K562 (cell line): Measurements from ENCODE around the gene SNX27. TPM values are rescaled to one million over a fixed set of nuclear protein-coding genes. Genes with fewer than 3 reads are reported as not detected.

ENCODE experiments used
- ARID1B ChIP-seq: fragments of 450-650 bp; IDR thresholded peaks from 2 replicates; pipeline ENCODE4 v1.6.1; 2016; ENCODE audit warnings: antibody characterized with exemption, mild to moderate bottlenecking, inconsistent platforms
- BRD9 ChIP-seq: fragments of 450-650 bp; IDR thresholded peaks from 2 replicates; pipeline ENCODE4 v1.6.1; 2018; ENCODE audit warnings: low read depth; ENCODE audit not compliant: partially characterized antibody
- CEBPG ChIP-seq, 3 experiments: fragments of 200-800 bp in 1 of 3; sonication (Bioruptor generic) in 1 of 3; sonication (generic) in 1 of 3; formaldehyde crosslinking in 1 of 3; IDR thresholded peaks in 2 of 3; conservative IDR thresholded peaks in 1 of 3; 2 replicates each; pipeline versions ENCODE4 v1.6.1 to v1.8.0; 2016 to 2022; ENCODE audit warnings: missing compliant biosample characterization in 2 of 3, missing genetic modification characterization in 2 of 3, mild to moderate bottlenecking in 1 of 3, missing genetic modification reagents in 1 of 3
- FOXJ2 ChIP-seq: fragments of 200-800 bp; sonication (Bioruptor generic); IDR thresholded peaks from 2 replicates; pipeline ENCODE4 v1.6.1; 2016; ENCODE audit warnings: missing genetic modification characterization, missing compliant biosample characterization
- JUNB ChIP-seq: fragments of 450-650 bp; formaldehyde crosslinking; conservative IDR thresholded peaks from 2 replicates; pipeline ENCODE4 v1.4.0; 2020; ENCODE audit warnings: mild to moderate bottlenecking
- JUND ChIP-seq, 2 experiments: IDR thresholded peaks; 2 replicates in 1 of 2; 3 replicates in 1 of 2; pipeline ENCODE4 v1.6.1; 2011; ENCODE audit warnings: borderline replicate concordance in 2 of 2, low read depth in 2 of 2, low read length in 2 of 2, improper control_type of control experiment in 1 of 2, missing biosample characterization in 1 of 2, missing genetic modification characterization in 1 of 2, missing genetic modification reagents in 1 of 2
- KAT8 ChIP-seq: fragments of 450-650 bp; IDR thresholded peaks from 2 replicates; pipeline ENCODE4 v1.6.1; 2016; ENCODE audit warnings: low read depth, mild to moderate bottlenecking
- KLF1 ChIP-seq: fragments of 450-650 bp; IDR thresholded peaks from 2 replicates; pipeline ENCODE4 v1.6.1; 2016; ENCODE audit warnings: missing genetic modification characterization, missing compliant biosample characterization
- MEIS2 ChIP-seq: fragments of 450-650 bp; IDR thresholded peaks from 2 replicates; pipeline ENCODE4 v1.6.1; 2014; ENCODE audit warnings: mild to moderate bottlenecking; ENCODE audit not compliant: partially characterized antibody
- SMC3 ChIP-seq: conservative IDR thresholded peaks from 2 replicates; pipeline ENCODE4 v1.6.1; 2011; ENCODE audit warnings: low read depth, low read length, improper control_type of control experiment; ENCODE audit not compliant: insufficient read depth
- WHSC1 ChIP-seq: IDR thresholded peaks from one replicate; pipeline ENCODE4 v1.6.1; 2012; ENCODE audit warnings: low read length, control low read depth, inconsistent platforms
- YY1 ChIP-seq, 3 experiments: IDR thresholded peaks; 2 replicates each; pipeline ENCODE4 v1.6.1; 2011; ENCODE audit warnings: low read length in 2 of 3, mild to moderate bottlenecking in 2 of 3, moderate library complexity in 2 of 3, borderline replicate concordance in 1 of 3, control low read depth in 1 of 3, low read depth in 1 of 3; ENCODE audit not compliant: insufficient read depth in 3 of 3, insufficient replicate concordance in 2 of 3, control insufficient read depth in 1 of 3, insufficient read length in 1 of 3; ENCODE audit errors: extremely low read depth in 1 of 3
- ZFPM2 ChIP-seq: fragments of 250-450 bp; sonication (Bioruptor Pico); IDR thresholded peaks from 2 replicates; pipeline ENCODE4 v1.5.1; 2022; ENCODE audit warnings: mild to moderate bottlenecking
- ZFX ChIP-seq: sonication (generic); formaldehyde crosslinking; IDR thresholded peaks from 2 replicates; pipeline ENCODE4 v1.8.0; 2022; ENCODE audit warnings: mild to moderate bottlenecking, missing genetic modification reagents, moderate library complexity
- ZNF174 ChIP-seq: fragments of 250-450 bp; sonication (Bioruptor Pico); IDR thresholded peaks from 2 replicates; pipeline ENCODE4 v1.4.0; 2020; ENCODE audit warnings: mild to moderate bottlenecking
- ZNF212 ChIP-seq: fragments of 450-650 bp; formaldehyde crosslinking; IDR thresholded peaks from 2 replicates; pipeline ENCODE4 v1.4.0; 2020; ENCODE audit warnings: mild to moderate bottlenecking
- ZNF395 ChIP-seq: fragments of 200-800 bp; sonication (Bioruptor generic); IDR thresholded peaks from 2 replicates; pipeline ENCODE4 v1.6.1; 2017; ENCODE audit warnings: missing genetic modification characterization, missing compliant biosample characterization
- ZNF507 ChIP-seq: conservative IDR thresholded peaks from 2 replicates; pipeline ENCODE4 v1.6.1; 2017; ENCODE audit warnings: missing genetic modification characterization, missing compliant biosample characterization
- ZNF639 ChIP-seq, 2 experiments: fragments of 200-800 bp in 1 of 2; sonication (Bioruptor generic) in 1 of 2; sonication (generic) in 1 of 2; formaldehyde crosslinking in 1 of 2; IDR thresholded peaks in 1 of 2; conservative IDR thresholded peaks in 1 of 2; 2 replicates each; pipeline versions ENCODE4 v1.5.0 to v1.6.1; 2016 to 2020; ENCODE audit warnings: missing compliant biosample characterization in 1 of 2, missing genetic modification characterization in 1 of 2, missing genetic modification reagents in 1 of 2
- ZNF830 ChIP-seq: fragments of 250-450 bp; sonication (Bioruptor Pico); IDR thresholded peaks from 2 replicates; pipeline ENCODE4 v1.5.0; 2021; ENCODE audit warnings: mild to moderate bottlenecking
- polyA plus RNA-seq, 8 experiments: library from polyadenylated mRNA; depleted of rRNA in 4 of 8; stranded (reverse) in 5 of 8; unstranded in 3 of 8; fragments of >200 nt; fragmentation: Nextera tagmentation in 2 of 8; fragmentation: Illumina TruSeq in 1 of 8; extraction: Ambion mirVana in 2 of 8; extraction: Trizol in 1 of 8; gene quantifications; 2 replicates each; pipeline versions ENCODE4 v1.2.1 to v1.2.3, GENCODE V29; 2011 to 2014; ENCODE audit warnings: inconsistent platforms in 1 of 8, missing spikeins in 1 of 8
- total RNA-seq, 7 experiments: library from RNA; depleted of rRNA in 6 of 7; stranded (reverse); fragments of >200 nt in 6 of 7; fragmentation: Illumina TruSeq in 2 of 7; extraction: Trizol in 2 of 7; gene quantifications; 2 replicates each; pipeline versions ENCODE4 v1.2.1 to v1.2.3, GENCODE V29; 2011 to 2021; ENCODE audit warnings: low replicate concordance in 1 of 7
- TF ChIP-seq, protein P1 (sequence below): fragments of 250-450 bp; sonication (Bioruptor Pico); IDR thresholded peaks from 2 replicates; pipeline ENCODE4 v1.8.0; 2021; ENCODE audit warnings: mild to moderate bottlenecking, moderate library complexity

SNX27 gene
- total and polyA plus RNA-seq, 9 of the 15 experiments (the other 6 are each of a cell fraction or from before 2014, with no cell fraction given): 4.5 to 18.7 (median 10.1) TPM

- TF ChIP-seq ZFX (CRISPR knock-in tag) (peak; percentile 51; the same call in 1 of the 2 replicates), CEBPG (CRISPR knock-in tag; IDR thresholded peaks at IDR 0.05) (peak; percentile 52; the same call in 1 of the 2 replicates), CEBPG (tag; conservative IDR thresholded peaks at IDR 0.05 in 1 of 2, IDR thresholded peaks at IDR 0.05 in 1 of 2) (no peak; a peak in 1 of 4 replicates), ZNF174 (no peak), ZNF639 (CRISPR knock-in tag; conservative IDR thresholded peaks at IDR 0.05 in 1 of 2, IDR thresholded peaks at IDR 0.05 in 1 of 2) (no peak), SMC3 (no peak), KAT8 (peak; percentile 62; the same call in 1 of the 2 replicates), ZNF507 (no peak), FOXJ2 (tag) (peak; percentile 45; the same call in 1 of the 2 replicates), ARID1B (peak; percentile 80), YY1 (IDR thresholded peaks at IDR 0.05; ENCODE audit: borderline replicate concordance in 1 of 3, control insufficient read depth in 1 of 3, extremely low read depth in 1 of 3, insufficient read depth in 3 of 3, insufficient read length in 1 of 3, insufficient replicate concordance in 2 of 3, low read depth in 1 of 3, low read length in 2 of 3) (peak in 2 of 3 experiments; percentile 66 to 86), JUND (IDR thresholded peaks at IDR 0.05; ENCODE audit: borderline replicate concordance, low read depth, low read length) (peak; percentile 98), JUND (tag; IDR thresholded peaks at IDR 0.05; ENCODE audit: borderline replicate concordance, low read depth, low read length) (peak; percentile 95; the same call in 2 of the 3 replicates), ZNF212 (CRISPR knock-in tag) (no peak), JUNB (no peak), KLF1 (tag) (peak; percentile 78; the same call in 1 of the 2 replicates), MEIS2 (peak; percentile 7), BRD9 (peak; percentile 9), WHSC1 (no peak), ZNF830 (CRISPR knock-in tag) (no peak), ZFPM2 (CRISPR knock-in tag) (no peak), ZNF395 (peak; percentile 70; the same call in 1 of the 2 replicates)
- TF ChIP-seq, protein P1, sequence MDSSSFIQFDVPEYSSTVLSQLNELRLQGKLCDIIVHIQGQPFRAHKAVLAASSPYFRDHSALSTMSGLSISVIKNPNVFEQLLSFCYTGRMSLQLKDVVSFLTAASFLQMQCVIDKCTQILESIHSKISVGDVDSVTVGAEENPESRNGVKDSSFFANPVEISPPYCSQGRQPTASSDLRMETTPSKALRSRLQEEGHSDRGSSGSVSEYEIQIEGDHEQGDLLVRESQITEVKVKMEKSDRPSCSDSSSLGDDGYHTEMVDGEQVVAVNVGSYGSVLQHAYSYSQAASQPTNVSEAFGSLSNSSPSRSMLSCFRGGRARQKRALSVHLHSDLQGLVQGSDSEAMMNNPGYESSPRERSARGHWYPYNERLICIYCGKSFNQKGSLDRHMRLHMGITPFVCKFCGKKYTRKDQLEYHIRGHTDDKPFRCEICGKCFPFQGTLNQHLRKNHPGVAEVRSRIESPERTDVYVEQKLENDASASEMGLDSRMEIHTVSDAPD (CRISPR knock-in tag): no peak
Measured at GRCh38 chr1:151574575-151575529, 37.0 kb upstream of the SNX27 start (continued).
